Lung (tissue), 12 donors: Measurements from ENCODE around the gene KIF23. TPM values are rescaled to one million over a fixed set of nuclear protein-coding genes. Genes with fewer than 3 reads are reported as not detected.

Source experiments
- ATAC-seq: fragments of 200-7000 bp; cut with Tn5 transposase; one replicate; pipeline ENCODE4 v1.9.1; 2020; ENCODE audit warnings: moderate number of reproducible peaks; ENCODE audit not compliant: insufficient read depth, low FRiP score
- DNase-seq, 3 donors: peaks; one replicate each; pipeline ENCODE4 v3.0.0-alpha.2; 2013 to 2017
- H3K27ac ChIP-seq, 2 donors: one replicate each; pipeline ENCODE4 v1.5.1; 2013; ENCODE audit warnings: mild to moderate bottlenecking in 2 of 2, moderate library complexity in 2 of 2, control low read depth in 1 of 2, inconsistent platforms in 1 of 2, low read depth in 1 of 2, low read length in 1 of 2
- H3K27me3 ChIP-seq, 3 donors: one replicate each; pipeline ENCODE4 v1.5.1; 2013; ENCODE audit warnings: low read length in 2 of 3; ENCODE audit not compliant: control insufficient read depth in 3 of 3, insufficient read depth in 3 of 3
- H3K36me3 ChIP-seq, 4 donors: one replicate each; pipeline ENCODE4 v1.5.1; 2013; ENCODE audit warnings: low read length in 4 of 4, mild to moderate bottlenecking in 1 of 4, moderate library complexity in 1 of 4; ENCODE audit not compliant: control insufficient read depth in 4 of 4, insufficient read depth in 4 of 4
- H3K4me1 ChIP-seq, 5 donors: one replicate each; pipeline ENCODE4 v1.5.1; 2013; ENCODE audit warnings: low read length in 5 of 5, mild to moderate bottlenecking in 2 of 5, moderate library complexity in 1 of 5; ENCODE audit not compliant: control insufficient read depth in 5 of 5, insufficient read depth in 5 of 5
- H3K4me3 ChIP-seq: one replicate; pipeline ENCODE4 v1.5.1; 2013; ENCODE audit warnings: mild to moderate bottlenecking, control low read depth, moderate library complexity
- H3K9ac ChIP-seq, 2 donors: one replicate each; pipeline ENCODE4 v1.5.1; 2013; ENCODE audit warnings: low read length in 2 of 2, control low read depth in 1 of 2; ENCODE audit not compliant: insufficient read depth in 1 of 2
- H3K9me3 ChIP-seq, 4 donors: one replicate each; pipeline ENCODE4 v1.5.1; 2013; ENCODE audit warnings: low read length in 3 of 4, mild to moderate bottlenecking in 1 of 4, moderate library complexity in 1 of 4; ENCODE audit not compliant: control insufficient read depth in 4 of 4, insufficient read depth in 3 of 4
- WGBS, 2 donors: extraction: QIAGEN DNeasy Blood & Tissue Kit; methylation state at CpG; one replicate each; pipeline ENCODE4 v1.1.7; 2013; 5-methylcytosine and 5-hydroxymethylcytosine counted together
- polyA plus RNA-seq, 2 donors: library from polyadenylated mRNA; stranded (reverse); fragments of 200-250 nt; gene quantifications; one replicate each; pipeline ENCODE4 v1.2.1, GENCODE V29; 2013
- total RNA-seq, 2 donors: library from RNA; depleted of rRNA in 1 of 2; stranded (reverse); fragments of >200 nt in 1 of 2; gene quantifications; one replicate each; pipeline ENCODE4 v1.2.1, GENCODE V29; 2014 to 2021
- TF ChIP-seq, protein P1 (sequence below): IDR thresholded peaks from 2 replicates; pipeline ENCODE4 v1.5.1; 2012; ENCODE audit warnings: mild to moderate bottlenecking; ENCODE audit errors: control extremely low read depth, extremely low read depth
- donor health status: control.
- donor health status: control.
- donor health status: Bipolar disorder and iron deficiency.
- donor health status: healthy.
- donor health status: DM: yes; HTN: yes; CAD: no.

The KIF23 gene
- total and polyA plus RNA-seq, 4 donors = 1.4 to 15.4 (median 1.8) TPM

GRCh38 chr15:69405110-69405509, 9.0 kb upstream of the KIF23 start:
- Histone ChIP-seq H3K4me3 (no peak overlapping the region), H3K27ac (no peak overlapping the region), H3K9ac (no peak overlapping the region), H3K27me3 (no peaks in the 10 kb centered on the region), H3K4me1 (no peaks in the 10 kb centered on the region), H3K9me3 (no peaks in the 10 kb centered on the region), H3K36me3 (peaks cover 0 to 3% (median 2%) of the 10 kb centered on the region in 4 donors)
- ATAC-seq = no peak
- TF ChIP-seq, protein P1, sequence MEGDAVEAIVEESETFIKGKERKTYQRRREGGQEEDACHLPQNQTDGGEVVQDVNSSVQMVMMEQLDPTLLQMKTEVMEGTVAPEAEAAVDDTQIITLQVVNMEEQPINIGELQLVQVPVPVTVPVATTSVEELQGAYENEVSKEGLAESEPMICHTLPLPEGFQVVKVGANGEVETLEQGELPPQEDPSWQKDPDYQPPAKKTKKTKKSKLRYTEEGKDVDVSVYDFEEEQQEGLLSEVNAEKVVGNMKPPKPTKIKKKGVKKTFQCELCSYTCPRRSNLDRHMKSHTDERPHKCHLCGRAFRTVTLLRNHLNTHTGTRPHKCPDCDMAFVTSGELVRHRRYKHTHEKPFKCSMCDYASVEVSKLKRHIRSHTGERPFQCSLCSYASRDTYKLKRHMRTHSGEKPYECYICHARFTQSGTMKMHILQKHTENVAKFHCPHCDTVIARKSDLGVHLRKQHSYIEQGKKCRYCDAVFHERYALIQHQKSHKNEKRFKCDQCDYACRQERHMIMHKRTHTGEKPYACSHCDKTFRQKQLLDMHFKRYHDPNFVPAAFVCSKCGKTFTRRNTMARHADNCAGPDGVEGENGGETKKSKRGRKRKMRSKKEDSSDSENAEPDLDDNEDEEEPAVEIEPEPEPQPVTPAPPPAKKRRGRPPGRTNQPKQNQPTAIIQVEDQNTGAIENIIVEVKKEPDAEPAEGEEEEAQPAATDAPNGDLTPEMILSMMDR = no peak
- 62 to 63% methylated on average over 3 of the region's 3 CpGs for WGBS, 2 donors
- DNase-seq = no peak

GRCh38 chr15:69407719-69408400, 6.3 kb upstream of the KIF23 start:
- H3K36me3 ChIP-seq = peaks cover 0 to 3% (median 0%) of the 10 kb centered on the region in 4 donors
- H3K9me3 ChIP-seq = no peaks in the 10 kb centered on the region
- DNase-seq (no peak), ATAC-seq (no peak)
- H3K27me3 ChIP-seq = no peaks in the 10 kb centered on the region
- no peak overlapping the region for H3K27ac ChIP-seq
- H3K4me1 ChIP-seq = no peaks in the 10 kb centered on the region
- 91 to 96% methylated on average over 3 of the region's 3 CpGs for WGBS, 2 donors
- no peak overlapping the region for H3K9ac ChIP-seq
- no peak overlapping the region for H3K4me3 ChIP-seq
- TF ChIP-seq, protein P1 = no peak

DNA sequence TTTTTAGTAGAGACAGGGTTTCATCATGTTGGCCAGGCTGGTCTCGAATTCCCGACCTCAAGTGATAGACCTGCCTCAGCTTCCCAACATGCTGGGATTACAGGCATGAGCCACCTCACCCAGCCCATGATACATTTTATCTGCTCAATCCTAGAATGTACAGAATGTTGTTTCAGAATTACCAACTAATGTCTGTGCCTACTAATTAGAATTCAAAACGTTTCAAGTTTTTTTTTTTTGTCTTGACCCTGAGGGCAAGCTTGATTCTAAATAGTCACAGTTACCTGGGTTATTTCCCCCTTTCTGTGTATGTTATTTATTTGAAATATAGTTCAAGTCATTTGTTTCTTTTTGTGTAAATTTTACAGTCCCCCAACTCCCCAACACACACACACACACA, 5.3 kb upstream of the KIF23 start:
- Histone ChIP-seq H3K27ac (no peak overlapping the region), H3K9me3 (no peaks in the 10 kb centered on the region), H3K4me1 (no peaks in the 10 kb centered on the region), H3K9ac (no peak overlapping the region), H3K36me3 (peaks cover 0 to 3% (median 0%) of the 10 kb centered on the region in 4 donors), H3K4me3 (no peak overlapping the region), H3K27me3 (no peaks in the 10 kb centered on the region)
- ATAC-seq (no peak), DNase-seq (no peak)
- TF ChIP-seq, protein P1 = no peak
- 81 to 91% methylated on average over 3 of the region's 3 CpGs for WGBS, 2 donors
